GM12892 (cell line): ENCODE data around the gene FAM89B.
A peak's percentile ranks its signal among the peaks of the same experiment; 100 is the strongest.

Source experiments
- DNase-seq: peaks from one replicate; pipeline ENCODE4 v3.0.0; 2011; ENCODE audit not compliant: insufficient read length
- FAIRE-seq: peaks from 2 replicates; lab custom pipeline; 2011; peaks lifted over from hg19 to GRCh38; lab: Jason Lieb, UNC
- POLR2A ChIP-seq: IDR thresholded peaks from 2 replicates; pipeline ENCODE4 v1.6.1; 2011; ENCODE audit warnings: low read depth, low read length, control low read depth
- POLR2AphosphoS5 ChIP-seq: IDR thresholded peaks from 2 replicates; pipeline ENCODE4 v1.6.1; 2011; ENCODE audit warnings: low read depth, low read length, control low read depth
- TAF1 ChIP-seq: IDR thresholded peaks from 2 replicates; pipeline ENCODE4 v1.6.1; 2011; ENCODE audit warnings: low read depth, mild to moderate bottlenecking, control low read depth, low read length, borderline replicate concordance

Gene FAM89B

GRCh38 chr11:65613091-65613928 lies 41.0 kb downstream of the FAM89B start:
- FAIRE-seq (peak; percentile 42), DNase-seq (peak; percentile 64)
- TF ChIP-seq POLR2A, result no peak
- TF ChIP-seq POLR2AphosphoS5, result no peak
- no peak for TF ChIP-seq TAF1

- TF ChIP-seq TAF1 (0 out of 2 replicates have a peak, but pooled peaks have one; percentile 11), POLR2A (peak; percentile 59; the same call in 1 of the 2 replicates), POLR2AphosphoS5 (no peak)
- DNase-seq (peak; percentile 100), FAIRE-seq (peak; percentile 100)
Measured at GRCh38 chr11:65615229-65615949, 43.1 kb downstream of the FAM89B start, which contains the start of gene PCNX3. TSS of gene PCNX3 (plus strand) at chr11:65615776. CDS start at chr11:65616312, 536 bp downstream.

- no peak for TF ChIP-seq TAF1
- TF ChIP-seq POLR2AphosphoS5, result no peak
- no peak for TF ChIP-seq POLR2A
- FAIRE-seq (no peak), DNase-seq (peak; percentile 79)
Measured at GRCh38 chr11:65615950-65616574, 43.7 kb downstream of the FAM89B start.

- DNase-seq, result no peak
- FAIRE-seq, result peak; percentile 65
Measured at GRCh38 chr11:65616575-65617001, 44.2 kb downstream of the FAM89B start.

GRCh38 chr11:65617136-65617850 lies 45.0 kb downstream of the FAM89B start:
- DNase-seq, result no peak
- peak; percentile 60 for FAIRE-seq
- TF ChIP-seq TAF1 (no peak), POLR2AphosphoS5 (no peak), POLR2A (no peak)

More at GRCh38 chr11:65616575-65617001, 44.2 kb downstream of the FAM89B start:
- TF ChIP-seq TAF1 (no peak), POLR2A (no peak), POLR2AphosphoS5 (no peak)

- no peak for FAIRE-seq
- TF ChIP-seq POLR2AphosphoS5, result no peak
- no peak for TF ChIP-seq POLR2A
- TF ChIP-seq TAF1, result no peak
- DNase-seq, result no peak
Measured at GRCh38 chr11:65617990-65618751, 45.8 kb downstream of the FAM89B start.

GRCh38 chr11:65618763-65619162 lies 46.4 kb downstream of the FAM89B start:
- no peak for FAIRE-seq
- TF ChIP-seq TAF1 (no peak), POLR2A (no peak)
- DNase-seq, result no peak

- TF ChIP-seq TAF1, result no peak
- no peak for TF ChIP-seq POLR2AphosphoS5
- no peak for TF ChIP-seq POLR2A
- DNase-seq (no peak), FAIRE-seq (no peak)
Measured at GRCh38 chr11:65619281-65619928, 47.1 kb downstream of the FAM89B start.

GRCh38 chr11:65620666-65621065 lies 48.3 kb downstream of the FAM89B start:
- DNase-seq, result no peak
- no peak for FAIRE-seq
- TF ChIP-seq TAF1 (no peak), POLR2AphosphoS5 (no peak), POLR2A (no peak)

- FAIRE-seq (no peak), DNase-seq (no peak)
- TF ChIP-seq POLR2AphosphoS5, result no peak
- TF ChIP-seq TAF1, result no peak
- no peak for TF ChIP-seq POLR2A
Measured at GRCh38 chr11:65621460-65621859, 49.1 kb downstream of the FAM89B start.

- FAIRE-seq, result no peak
- no peak for TF ChIP-seq POLR2AphosphoS5
- TF ChIP-seq TAF1, result no peak
- no peak for TF ChIP-seq POLR2A
- DNase-seq, result no peak
Measured at GRCh38 chr11:65622011-65622410, 49.7 kb downstream of the FAM89B start.
